ENCODE measurements around the gene CCDC77. TPM values are rescaled to one million over a fixed set of nuclear protein-coding genes. Genes with fewer than 3 reads are reported as not detected.
"Not testable (repeated sequence)": the region's sequence is repeated elsewhere in the genome, so short reads cannot be mapped to it uniquely, and the experiment has no call there.

Gene CCDC77
- total RNA-seq, result 10 to 100 TPM in 1 of 4 donors, 1 to 10 TPM in 3; 5.1 to 23.4 (median 7.6) TPM

- WGBS, 2 donors, result 0 to 1% methylated on average over 42 to 45 of the region's 45 CpGs
- peak within 1 kb of the TSS; percentile 16 to 85 (median 76) for H3K27ac ChIP-seq
- DNase-seq (ENCODE audit: low spot score in 2 of 2), result peak; percentile 78 to 88
These were observed at the start of gene CCDC77 for GRCh38 chr12:401235-402028. Gene CCDC77 (plus strand): TSS chr12:401644. CDS start chr12:409384, 7,740 bp downstream.

GRCh38 chr12:356276-356988 lies 45.0 kb upstream of the CCDC77 start:
- no peak overlapping the region for H3K27ac ChIP-seq
- TF ChIP-seq POLR2A (IDR thresholded peaks at IDR 0.05) (no peak), CTCF (IDR thresholded peaks at IDR 0.05) (no peak), EP300 (IDR thresholded peaks at IDR 0.05) (no peak)
- 91 to 93% methylated on average over 7 of the region's 7 CpGs for WGBS, 2 donors
- DNase-seq (ENCODE audit: low spot score in 2 of 2), result no peak
- peaks cover 2 to 98% (median 30%) of the 10 kb centered on the region in 3 donors for H3K36me3 ChIP-seq
- peaks cover 0 to 15% (median 0%) of the 10 kb centered on the region in 4 donors for H3K9me3 ChIP-seq
- H3K27me3 ChIP-seq, result no peaks in the 10 kb centered on the region
- no peaks in the 10 kb centered on the region for H3K4me1 ChIP-seq
- H3K4me3 ChIP-seq, result no peak overlapping the region

More at GRCh38 chr12:401235-402028, at the start of gene CCDC77:
- Histone ChIP-seq H3K36me3 (no peaks in the 10 kb centered on the region), H3K27me3 (no peaks in the 10 kb centered on the region), H3K9me3 (no peaks in the 10 kb centered on the region), H3K4me3 (peak within 1 kb of the TSS; percentile 39 to 86 (median 68)), H3K4me1 (peaks cover 0 to 14% (median 8%) of the 10 kb centered on the region in 4 donors)
- TF ChIP-seq CTCF (IDR thresholded peaks at IDR 0.05) (peak in 4 of 5 experiments; percentile 21 to 52 (median 34)), EP300 (IDR thresholded peaks at IDR 0.05) (peak; percentile 72 to 83), POLR2A (IDR thresholded peaks at IDR 0.05) (peak in 1 of 2 donors; percentile 42)

- H3K4me3 ChIP-seq, result no peak overlapping the region
- TF ChIP-seq EP300 (IDR thresholded peaks at IDR 0.05) (no peak), CTCF (IDR thresholded peaks at IDR 0.05) (no peak), POLR2A (IDR thresholded peaks at IDR 0.05) (no peak)
- no peak overlapping the region for H3K27ac ChIP-seq
- no peaks in the 10 kb centered on the region for H3K4me1 ChIP-seq
- no peak for DNase-seq (ENCODE audit: low spot score in 2 of 2)
- 93 to 98% methylated on average over 1 of the region's 1 CpG for WGBS, 2 donors
- H3K9me3 ChIP-seq, result peaks cover 0 to 17% (median 0%) of the 10 kb centered on the region in 4 donors
- H3K27me3 ChIP-seq, result no peaks in the 10 kb centered on the region
- peaks cover 4 to 98% (median 34%) of the 10 kb centered on the region in 3 donors for H3K36me3 ChIP-seq
These were observed 42.4 kb upstream of the CCDC77 start for GRCh38 chr12:359091-359490.

DNA sequence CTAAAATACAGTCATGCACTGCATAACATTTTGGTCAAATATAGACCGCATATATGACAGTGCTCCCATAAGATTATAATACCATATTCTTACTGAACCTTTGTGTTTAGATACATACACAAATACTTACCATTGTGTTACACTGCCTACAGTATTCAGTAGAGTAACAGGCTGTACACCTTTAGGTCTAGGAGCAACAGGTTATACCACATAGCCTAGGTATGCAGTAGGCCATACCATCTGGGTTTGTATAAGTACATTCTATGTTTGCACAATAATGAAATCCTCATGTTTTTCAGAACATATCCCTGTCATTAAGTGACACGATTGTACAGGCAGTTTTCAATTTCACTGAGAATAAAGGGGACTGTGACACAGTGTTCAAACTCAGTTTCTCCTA lies 34.6 kb upstream of the CCDC77 start:
- no peaks in the 10 kb centered on the region for H3K4me1 ChIP-seq
- no peak for DNase-seq (ENCODE audit: low spot score in 2 of 2)
- H3K27ac ChIP-seq, result no peak overlapping the region
- TF ChIP-seq POLR2A (IDR thresholded peaks at IDR 0.05), result no peak
- H3K27me3 ChIP-seq, result no peaks in the 10 kb centered on the region
- H3K9me3 ChIP-seq, result peaks cover 0 to 20% (median 1%) of the 10 kb centered on the region in 4 donors
- peaks cover 6 to 97% (median 31%) of the 10 kb centered on the region in 3 donors for H3K36me3 ChIP-seq
- WGBS, 2 donors, result 89 to 93% methylated on average over 2 of the region's 2 CpGs
- H3K4me3 ChIP-seq, result no peak overlapping the region

DNA sequence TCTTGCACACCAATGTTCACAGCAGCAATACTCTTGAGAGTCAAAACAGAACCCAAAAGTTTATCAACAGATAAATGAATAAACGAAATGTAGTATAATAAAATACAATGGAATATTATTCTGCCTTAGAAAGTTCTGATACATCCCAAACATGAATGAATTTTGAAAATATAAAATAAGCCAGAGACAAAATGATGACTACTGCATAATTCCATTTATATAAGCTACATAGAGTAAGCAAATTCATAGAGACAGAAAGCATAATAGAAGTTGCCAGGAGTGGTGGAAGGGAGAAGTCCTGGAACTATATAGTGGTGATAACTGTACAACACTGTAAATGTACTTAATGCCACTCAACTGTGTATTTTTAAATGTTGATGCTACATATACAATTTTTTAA lies 33.5 kb upstream of the CCDC77 start:
- Histone ChIP-seq H3K27me3 (no peaks in the 10 kb centered on the region), H3K27ac (no peak overlapping the region), H3K4me3 (no peak overlapping the region), H3K9me3 (peaks cover 0 to 25% (median 1%) of the 10 kb centered on the region in 4 donors), H3K4me1 (no peaks in the 10 kb centered on the region), H3K36me3 (peaks cover 2 to 91% (median 21%) of the 10 kb centered on the region in 3 donors)
- no peak for DNase-seq (ENCODE audit: low spot score in 2 of 2)
- TF ChIP-seq CTCF (IDR thresholded peaks at IDR 0.05), result no peak
- no peak for TF ChIP-seq POLR2A (IDR thresholded peaks at IDR 0.05)
- no peak for TF ChIP-seq EP300 (IDR thresholded peaks at IDR 0.05)
- 75 to 88% methylated on average over 1 of the region's 1 CpG for WGBS, 2 donors

GRCh38 chr12:370739-371485 lies 30.5 kb upstream of the CCDC77 start:
- not testable (repeated sequence) for H3K4me1 ChIP-seq; H3K9me3 ChIP-seq; H3K27ac ChIP-seq; H3K4me3 ChIP-seq; H3K27me3 ChIP-seq; DNase-seq (ENCODE audit: low spot score in 2 of 2)
- 95 to 96% methylated on average over 5 of the region's 5 CpGs for WGBS, 2 donors
- peaks cover under 1 to 75% (median 20%) of the 10 kb centered on the region in 3 donors for H3K36me3 ChIP-seq
